Measurements from ENCODE around the gene NELL1. TPM values are rescaled to one million over a fixed set of nuclear protein-coding genes. Genes with fewer than 3 reads are reported as not detected.

NELL1 gene
- total RNA-seq, 1 experiment from 2014 or later = 0.22 TPM

DNA sequence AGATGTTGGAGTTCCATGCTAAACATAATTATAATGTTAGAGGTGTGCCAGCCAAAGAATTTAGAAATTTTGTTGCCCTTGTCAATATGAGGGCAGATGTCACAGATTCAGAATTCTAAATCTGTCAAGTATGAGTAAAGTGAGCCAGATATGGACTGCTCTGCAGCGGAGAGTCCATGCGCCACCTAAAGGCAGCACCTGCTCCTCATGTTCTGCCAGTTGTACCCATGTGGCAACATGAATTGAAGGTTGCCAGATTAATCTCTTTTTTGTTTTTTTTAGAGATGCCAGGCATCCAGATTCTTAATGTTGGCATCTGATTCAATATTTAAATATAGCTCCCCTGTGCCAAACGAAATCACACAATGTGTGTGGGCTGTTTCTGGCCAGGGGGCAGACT is 844.9 kb downstream of the NELL1 start:
- Mint-ChIP-seq H3K27me3 (ENCODE audit: low read depth) (no peaks in the 10 kb centered on the region), H3K4me3 (no peak overlapping the region), H3K36me3 (ENCODE audit: insufficient read depth in 1 of 3, low read depth in 3 of 3) (no peaks in the 10 kb centered on the region), H3K4me1 (no peaks in the 10 kb centered on the region), H3K9me3 (no peaks in the 10 kb centered on the region), H3K27ac (no peak overlapping the region)
- no CpG with 5 or more reads among the region's 3 CpGs for WGBS (ENCODE audit: extremely low coverage, insufficient read length, low lambda C conversion rate)
- H3K23me2 ChIP-seq (ENCODE audit: insufficient read length, low read depth, low read length, poor library complexity, severe bottlenecking) = no peaks in the 10 kb centered on the region
- H2AFZ ChIP-seq (ENCODE audit: low read length) = no peak overlapping the region
- no peak overlapping the region for H4K8ac ChIP-seq (replicated peaks; ENCODE audit: insufficient read length, low read depth, low read length)
- no peak overlapping the region for H3K18ac ChIP-seq (ENCODE audit: insufficient read length, low read depth, low read length)
- H4K91ac ChIP-seq (ENCODE audit: insufficient read length, low read depth, low read length) = no peak overlapping the region
- no peaks in the 10 kb centered on the region for H3K4me1 ChIP-seq (ENCODE audit: insufficient read depth, low read length)
- no peak overlapping the region for H2BK120ac ChIP-seq (ENCODE audit: low read depth, low read length, poor library complexity, severe bottlenecking)
- H3K4me2 ChIP-seq (ENCODE audit: insufficient read depth, insufficient read length, low read length) = no peak overlapping the region
- no peaks in the 10 kb centered on the region for H3K79me2 ChIP-seq (ENCODE audit: insufficient read depth, low read length)
- H4K20me1 ChIP-seq (ENCODE audit: control insufficient read depth, insufficient read depth, insufficient read length) = no peaks in the 10 kb centered on the region
- no peak overlapping the region for H2BK5ac ChIP-seq (ENCODE audit: insufficient read length, low read length)
- DNase-seq = peak; percentile 29
- no peak overlapping the region for H3T11ph ChIP-seq (ENCODE audit: low read length)
- H2BK15ac ChIP-seq (ENCODE audit: low read depth, low read length) = no peak overlapping the region
- H3K56ac ChIP-seq (ENCODE audit: insufficient read length, low read depth, low read length) = no peak overlapping the region
- H3K23ac ChIP-seq (ENCODE audit: insufficient read length, low read depth, low read length) = no peak overlapping the region
- no peak overlapping the region for H2BK12ac ChIP-seq (ENCODE audit: insufficient read length, low read depth, low read length)
- H3K4ac ChIP-seq (ENCODE audit: low read depth, low read length) = no peak overlapping the region
- no peak overlapping the region for H2BK20ac ChIP-seq (ENCODE audit: low read depth, low read length, poor library complexity, severe bottlenecking)
- TF ChIP-seq CTCF (conservative IDR thresholded peaks at IDR 0.05) = peak; percentile 66
- no peaks in the 10 kb centered on the region for H3K27me3 ChIP-seq (ENCODE audit: insufficient read depth, low read length)
- no peak overlapping the region for H3K27ac ChIP-seq (ENCODE audit: insufficient read length, low read depth, low read length)
- H4K5ac ChIP-seq (ENCODE audit: insufficient read length, low read depth, low read length) = no peak overlapping the region
- H3K14ac ChIP-seq (ENCODE audit: insufficient read depth, low read length) = no peak overlapping the region
- no peaks in the 10 kb centered on the region for H3K79me1 ChIP-seq (ENCODE audit: insufficient read depth, low read depth, low read length, poor library complexity, severe bottlenecking)
- H2AK5ac ChIP-seq (ENCODE audit: insufficient read length, low read length) = no peak overlapping the region
- no peaks in the 10 kb centered on the region for H3K9me3 ChIP-seq (ENCODE audit: control insufficient read depth, low read depth, low read length)
- no peak overlapping the region for H3K9ac ChIP-seq (ENCODE audit: extremely low read depth, insufficient read length, low read length)

Measured in H9 (cell line).